ENCODE measurements around the gene SEMA3C.

The SEMA3C gene

GRCh38 chr7:80859272-80859970 is 59.4 kb downstream of the SEMA3C start:
- no peaks in the 10 kb centered on the region for H3K4me1 Mint-ChIP-seq (ENCODE audit: low read depth)
- no peak overlapping the region for H3K4me3 Mint-ChIP-seq
- no peaks in the 10 kb centered on the region for H3K27me3 Mint-ChIP-seq
- no peak for DNase-seq
- H3K9me3 Mint-ChIP-seq, result no peaks in the 10 kb centered on the region
- H3K36me3 Mint-ChIP-seq (ENCODE audit: low read depth), result no peaks in the 10 kb centered on the region
- no peak overlapping the region for H3K27ac Mint-ChIP-seq

- H3K4me1 Mint-ChIP-seq (ENCODE audit: low read depth), result no peaks in the 10 kb centered on the region
Measured at GRCh38 chr7:80858141-80858903, 60.5 kb downstream of the SEMA3C start.

GRCh38 chr7:80856769-80857168 is 62.1 kb downstream of the SEMA3C start:
- Mint-ChIP-seq H3K27me3 (no peaks in the 10 kb centered on the region), H3K27ac (no peak overlapping the region), H3K4me3 (no peak overlapping the region), H3K9me3 (peaks cover 5% of the 10 kb centered on the region), H3K36me3 (ENCODE audit: low read depth) (no peaks in the 10 kb centered on the region), H3K4me1 (ENCODE audit: low read depth) (no peaks in the 10 kb centered on the region)
- DNase-seq, result no peak

More at GRCh38 chr7:80858141-80858903, 60.5 kb downstream of the SEMA3C start:
- Mint-ChIP-seq H3K4me3 (no peak overlapping the region), H3K27me3 (no peaks in the 10 kb centered on the region), H3K9me3 (peaks cover 1% of the 10 kb centered on the region), H3K36me3 (ENCODE audit: low read depth) (no peaks in the 10 kb centered on the region), H3K27ac (no peak overlapping the region)
- no peak for DNase-seq

- H3K9me3 Mint-ChIP-seq, result peaks cover 7% of the 10 kb centered on the region
- no peaks in the 10 kb centered on the region for H3K27me3 Mint-ChIP-seq
- no peaks in the 10 kb centered on the region for H3K36me3 Mint-ChIP-seq (ENCODE audit: low read depth)
- no peak overlapping the region for H3K4me3 Mint-ChIP-seq
- no peaks in the 10 kb centered on the region for H3K4me1 Mint-ChIP-seq (ENCODE audit: low read depth)
- no peak for DNase-seq
- no peak overlapping the region for H3K27ac Mint-ChIP-seq
Measured at GRCh38 chr7:80851896-80852476, 66.9 kb downstream of the SEMA3C start.

- Mint-ChIP-seq H3K4me1 (ENCODE audit: low read depth) (no peaks in the 10 kb centered on the region), H3K27me3 (no peaks in the 10 kb centered on the region), H3K27ac (no peak overlapping the region), H3K4me3 (no peak overlapping the region), H3K36me3 (ENCODE audit: low read depth) (no peaks in the 10 kb centered on the region), H3K9me3 (peaks cover 7% of the 10 kb centered on the region)
- DNase-seq, result no peak
Measured at GRCh38 chr7:80848841-80849240, 70.0 kb downstream of the SEMA3C start.

- no peaks in the 10 kb centered on the region for H3K36me3 Mint-ChIP-seq (ENCODE audit: low read depth)
- no peak for DNase-seq
- H3K4me3 Mint-ChIP-seq, result no peak overlapping the region
- H3K27me3 Mint-ChIP-seq, result no peaks in the 10 kb centered on the region
- H3K4me1 Mint-ChIP-seq (ENCODE audit: low read depth), result no peaks in the 10 kb centered on the region
- no peak overlapping the region for H3K27ac Mint-ChIP-seq
- H3K9me3 Mint-ChIP-seq, result peaks cover 2% of the 10 kb centered on the region
Measured at GRCh38 chr7:80847895-80848294, 71.0 kb downstream of the SEMA3C start.

- Mint-ChIP-seq H3K36me3 (ENCODE audit: low read depth) (no peaks in the 10 kb centered on the region), H3K27ac (no peak overlapping the region), H3K4me3 (no peak overlapping the region), H3K9me3 (peaks cover 2% of the 10 kb centered on the region), H3K27me3 (no peaks in the 10 kb centered on the region), H3K4me1 (ENCODE audit: low read depth) (no peaks in the 10 kb centered on the region)
- no peak for DNase-seq
Measured at GRCh38 chr7:80847027-80847426, 71.8 kb downstream of the SEMA3C start.

GRCh38 chr7:80844916-80845315 is 73.9 kb downstream of the SEMA3C start:
- Mint-ChIP-seq H3K9me3 (peaks cover 2% of the 10 kb centered on the region), H3K27ac (no peak overlapping the region), H3K4me1 (ENCODE audit: low read depth) (no peaks in the 10 kb centered on the region), H3K4me3 (no peak overlapping the region), H3K27me3 (no peaks in the 10 kb centered on the region), H3K36me3 (ENCODE audit: low read depth) (no peaks in the 10 kb centered on the region)
- no peak for DNase-seq

GRCh38 chr7:80843018-80843677 is 75.7 kb downstream of the SEMA3C start:
- no peak overlapping the region for H3K27ac Mint-ChIP-seq
- H3K27me3 Mint-ChIP-seq, result no peaks in the 10 kb centered on the region
- no peaks in the 10 kb centered on the region for H3K36me3 Mint-ChIP-seq (ENCODE audit: low read depth)
- DNase-seq, result no peak
- no peak overlapping the region for H3K4me3 Mint-ChIP-seq
- peaks cover 2% of the 10 kb centered on the region for H3K9me3 Mint-ChIP-seq
- no peaks in the 10 kb centered on the region for H3K4me1 Mint-ChIP-seq (ENCODE audit: low read depth)

GRCh38 chr7:80842022-80842790 is 76.6 kb downstream of the SEMA3C start:
- no peak for DNase-seq
- H3K4me3 Mint-ChIP-seq, result no peak overlapping the region
- H3K36me3 Mint-ChIP-seq (ENCODE audit: low read depth), result no peaks in the 10 kb centered on the region
- H3K9me3 Mint-ChIP-seq, result no peaks in the 10 kb centered on the region
- H3K27ac Mint-ChIP-seq, result no peak overlapping the region
- no peaks in the 10 kb centered on the region for H3K27me3 Mint-ChIP-seq
- H3K4me1 Mint-ChIP-seq (ENCODE audit: low read depth), result no peaks in the 10 kb centered on the region

GRCh38 chr7:80841423-80841955 is 77.4 kb downstream of the SEMA3C start:
- H3K9me3 Mint-ChIP-seq, result no peaks in the 10 kb centered on the region
- H3K27me3 Mint-ChIP-seq, result no peaks in the 10 kb centered on the region
- no peak overlapping the region for H3K27ac Mint-ChIP-seq
- no peak overlapping the region for H3K4me3 Mint-ChIP-seq
- DNase-seq, result no peak
- H3K36me3 Mint-ChIP-seq (ENCODE audit: low read depth), result no peaks in the 10 kb centered on the region
- no peaks in the 10 kb centered on the region for H3K4me1 Mint-ChIP-seq (ENCODE audit: low read depth)

- no peaks in the 10 kb centered on the region for H3K27me3 Mint-ChIP-seq
- H3K4me1 Mint-ChIP-seq (ENCODE audit: low read depth), result no peaks in the 10 kb centered on the region
- no peak overlapping the region for H3K4me3 Mint-ChIP-seq
- DNase-seq, result no peak
- H3K36me3 Mint-ChIP-seq (ENCODE audit: low read depth), result no peaks in the 10 kb centered on the region
- H3K9me3 Mint-ChIP-seq, result no peaks in the 10 kb centered on the region
- no peak overlapping the region for H3K27ac Mint-ChIP-seq
Measured at GRCh38 chr7:80840681-80841080, 78.2 kb downstream of the SEMA3C start.

- DNase-seq, result no peak
- H3K36me3 Mint-ChIP-seq (ENCODE audit: low read depth), result no peaks in the 10 kb centered on the region
- H3K27me3 Mint-ChIP-seq, result no peaks in the 10 kb centered on the region
- no peak overlapping the region for H3K27ac Mint-ChIP-seq
- no peaks in the 10 kb centered on the region for H3K4me1 Mint-ChIP-seq (ENCODE audit: low read depth)
- no peak overlapping the region for H3K4me3 Mint-ChIP-seq
- H3K9me3 Mint-ChIP-seq, result no peaks in the 10 kb centered on the region
Measured at GRCh38 chr7:80839855-80840254, 79.0 kb downstream of the SEMA3C start.

GRCh38 chr7:80838643-80839042 is 80.2 kb downstream of the SEMA3C start:
- H3K9me3 Mint-ChIP-seq, result no peaks in the 10 kb centered on the region

More at GRCh38 chr7:80838643-80839042, 80.2 kb downstream of the SEMA3C start:
- H3K4me1 Mint-ChIP-seq (ENCODE audit: low read depth), result no peaks in the 10 kb centered on the region
- no peaks in the 10 kb centered on the region for H3K36me3 Mint-ChIP-seq (ENCODE audit: low read depth)
- DNase-seq, result no peak
- H3K27ac Mint-ChIP-seq, result no peak overlapping the region
- H3K27me3 Mint-ChIP-seq, result no peaks in the 10 kb centered on the region
- H3K4me3 Mint-ChIP-seq, result no peak overlapping the region
